SK-N-SH (cell line): ENCODE data around the gene PPM1L. TPM values are rescaled to one million over a fixed set of nuclear protein-coding genes. Genes with fewer than 3 reads are reported as not detected.

ENCODE experiments used
- CTCF ChIA-PET: fragments of 300-600, 350-600 bp; formaldehyde crosslinking; extraction: SDS; loops from one replicate; lab custom pipeline; 2021; lab: Yijun Ruan, JAX
- POLR2A ChIA-PET: fragments of 350-600 bp; sonication (Branson Sonifier 250); formaldehyde crosslinking; extraction: SDS; loops from one replicate; lab custom pipeline; 2020; ENCODE audit warnings: antibody characterized with exemption, inconsistent platforms; lab: Yijun Ruan, JAX
- DNase-seq: peaks from one replicate; pipeline ENCODE4 v3.0.0; 2012
- H2AFZ ChIP-seq: fragments of 200-600 bp; sonication (generic); 2 replicates; pipeline ENCODE4 v1.8.1; 2016; ENCODE audit warnings: antibody characterized with exemption, mild to moderate bottlenecking, low read depth
- H3F3A ChIP-seq: fragments of 200-600 bp; sonication (generic); replicated peaks from 2 replicates; pipeline ENCODE3; 2016; ENCODE audit warnings: antibody characterized with exemption, mild to moderate bottlenecking; ENCODE audit not compliant: insufficient read depth
- H3K27ac ChIP-seq, 2 experiments: fragments of 200-500 bp in 1 of 2; fragments of 200-600 bp in 1 of 2; sonication (Bioruptor generic) in 1 of 2; sonication (generic), shearing (Covaris generic) in 1 of 2; 2 replicates each; pipeline versions ENCODE4 v1.5.1 to v1.6.1; 2014 to 2016; ENCODE audit warnings: low read depth in 2 of 2, inconsistent platforms in 1 of 2, low read length in 1 of 2, mild to moderate bottlenecking in 1 of 2, mixed read lengths in 1 of 2
- H3K27me3 ChIP-seq: fragments of 200-600 bp; sonication (generic), shearing (Covaris generic); 2 replicates; pipeline ENCODE4 v1.6.1; 2016; ENCODE audit warnings: mixed run types; ENCODE audit not compliant: insufficient read depth
- H3K36me3 ChIP-seq, 2 experiments: fragments of 200-500 bp in 1 of 2; fragments of 200-600 bp in 1 of 2; sonication (Bioruptor generic) in 1 of 2; sonication (generic) in 1 of 2; replicated peaks in 1 of 2; 2 replicates each; pipeline versions ENCODE3 to v1.5.1; 2014 to 2016; ENCODE audit warnings: low read length in 1 of 2, mild to moderate bottlenecking in 1 of 2; ENCODE audit not compliant: insufficient read depth in 2 of 2, control insufficient read depth in 1 of 2
- H3K4me1 ChIP-seq, 2 experiments: fragments of 200-500 bp in 1 of 2; fragments of 200-600 bp in 1 of 2; sonication (Bioruptor generic) in 1 of 2; sonication (generic), shearing (Covaris generic) in 1 of 2; 2 replicates each; pipeline versions ENCODE4 v1.5.1 to v1.6.1; 2014 to 2016; ENCODE audit warnings: low read depth in 1 of 2, low read length in 1 of 2, mixed run types in 1 of 2; ENCODE audit not compliant: insufficient read depth in 2 of 2, control insufficient read depth in 1 of 2
- H3K4me2 ChIP-seq: fragments of 200-600 bp; sonication (generic), shearing (Covaris generic); 2 replicates; pipeline ENCODE4 v1.6.1; 2017; ENCODE audit warnings: mixed run types
- H3K4me3 ChIP-seq, 2 experiments: fragments of 200-500 bp in 1 of 2; fragments of 200-600 bp in 1 of 2; sonication (Bioruptor generic) in 1 of 2; sonication (generic), shearing (Covaris generic) in 1 of 2; 2 replicates each; pipeline versions ENCODE4 v1.5.1 to v1.8.1; 2014 to 2016; ENCODE audit warnings: low read depth in 2 of 2, inconsistent platforms in 1 of 2, low read length in 1 of 2, mild to moderate bottlenecking in 1 of 2, mixed read lengths in 1 of 2, moderate library complexity in 1 of 2
- H3K79me2 ChIP-seq: fragments of 200-600 bp; sonication (generic); 2 replicates; pipeline ENCODE4 v1.8.1; 2017; ENCODE audit warnings: mild to moderate bottlenecking; ENCODE audit not compliant: insufficient read depth
- H3K9ac ChIP-seq: fragments of 200-600 bp; sonication (generic); 2 replicates; pipeline ENCODE4 v1.6.1; 2017; ENCODE audit warnings: mixed run types
- H3K9me2 ChIP-seq: fragments of 200-600 bp; sonication (generic); 2 replicates; pipeline ENCODE4 v1.6.1; 2017; ENCODE audit warnings: mixed run types
- H3K9me3 ChIP-seq: fragments of 200-600 bp; sonication (generic); 2 replicates; pipeline ENCODE4 v1.6.1; 2017; ENCODE audit warnings: mixed run types, mild to moderate bottlenecking, moderate library complexity
- H4K20me1 ChIP-seq: fragments of 200-600 bp; sonication (generic); 2 replicates; pipeline ENCODE4 v1.6.1; 2017; ENCODE audit warnings: mild to moderate bottlenecking, mixed run types; ENCODE audit not compliant: insufficient read depth
- EP300 ChIP-seq, 2 experiments: IDR thresholded peaks; 2 replicates each; pipeline versions ENCODE4 v1.4.0 to v1.6.1; 2012; ENCODE audit warnings: borderline replicate concordance in 1 of 2, low read depth in 1 of 2, low read length in 1 of 2
- EZH2phosphoT487 ChIP-seq: fragments of 200-600 bp; sonication (generic); IDR thresholded peaks from 2 replicates; pipeline ENCODE4 v1.6.1; 2017; ENCODE audit warnings: low read depth, mixed run types, mild to moderate bottlenecking, antibody characterized with exemption, moderate library complexity, borderline replicate concordance
- FOXM1 ChIP-seq: IDR thresholded peaks from 2 replicates; pipeline ENCODE4 v1.4.0; 2012; ENCODE audit warnings: low read depth, mild to moderate bottlenecking
- IRF3 ChIP-seq: fragments of 150-350 bp; IDR thresholded peaks from 2 replicates; pipeline ENCODE4 v1.6.1; 2016; ENCODE audit warnings: mild to moderate bottlenecking, low read depth, low read length
- JUND ChIP-seq: IDR thresholded peaks from 2 replicates; pipeline ENCODE4 v1.4.0; 2012
- RAD21 ChIP-seq: IDR thresholded peaks from 2 replicates; pipeline ENCODE4 v1.6.1; 2012; ENCODE audit warnings: mild to moderate bottlenecking, low read length
- REST ChIP-seq: IDR thresholded peaks from 2 replicates; pipeline ENCODE4 v1.6.1; 2012; ENCODE audit warnings: mild to moderate bottlenecking, low read depth, low read length, moderate library complexity
- RXRA ChIP-seq: IDR thresholded peaks from 2 replicates; pipeline ENCODE4 v1.4.0; 2012; ENCODE audit warnings: low read depth, mild to moderate bottlenecking, borderline replicate concordance
- TAF1 ChIP-seq: IDR thresholded peaks from 2 replicates; pipeline ENCODE4 v1.6.1; 2012; ENCODE audit warnings: low read depth, mild to moderate bottlenecking, low read length, moderate library complexity, borderline replicate concordance
- TCF12 ChIP-seq: IDR thresholded peaks from 2 replicates; pipeline ENCODE4 v1.4.0; 2012
- YY1 ChIP-seq: IDR thresholded peaks from 2 replicates; pipeline ENCODE4 v1.4.0; 2012; ENCODE audit warnings: low read depth, mild to moderate bottlenecking
- WGBS: methylation state at CpG from one replicate; pipeline ENCODE4 v1.1.6; 2017; ENCODE audit warnings: low lambda C conversion rate; 5-methylcytosine and 5-hydroxymethylcytosine counted together
- polyA plus RNA-seq, 3 experiments: library from polyadenylated mRNA; depleted of rRNA; stranded (reverse); fragments of >200 nt; gene quantifications; 2 replicates each; pipeline ENCODE4 v1.2.3, GENCODE V29; 2012
- TF ChIP-seq, protein P1 (sequence below): fragments of 200-600 bp; sonication (generic); IDR thresholded peaks from 2 replicates; pipeline ENCODE4 v1.6.1; 2017; ENCODE audit warnings: antibody characterized with exemption, mild to moderate bottlenecking, moderate library complexity

PPM1L gene
- polyA plus RNA-seq, 1 of the 3 experiments (the other 2 are of a cell fraction) = 0.16 TPM

DNA sequence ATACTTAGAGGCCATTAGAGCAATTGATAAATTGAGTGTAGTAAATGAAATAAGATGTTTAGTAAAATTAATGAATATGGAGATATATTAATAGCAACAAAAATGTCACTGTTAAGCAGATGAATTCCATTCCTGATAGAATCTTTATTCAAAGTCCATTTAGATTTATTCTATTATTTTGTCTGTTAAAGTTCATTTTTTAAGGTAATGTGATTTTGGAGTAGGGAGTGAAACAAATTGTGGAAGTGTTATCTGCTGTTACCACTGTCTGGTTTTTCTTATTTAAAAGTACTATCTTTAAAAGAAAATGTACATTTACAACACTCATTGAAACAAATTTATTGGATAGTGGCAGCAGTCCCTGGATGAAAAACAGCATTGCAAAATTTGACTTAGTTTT is 70.4 kb downstream of the PPM1L start:
- H3K9me3 ChIP-seq = no peaks in the 10 kb centered on the region
- H3K36me3 ChIP-seq = no peaks in the 10 kb centered on the region
- peak overlapping the region in 1 of 2 experiments; percentile 86; a peak in 1 of 4 replicates for H3K27ac ChIP-seq
- H3K79me2 ChIP-seq = no peaks in the 10 kb centered on the region
- no peaks in the 10 kb centered on the region for H3F3A ChIP-seq
- H3K4me2 ChIP-seq = no peak overlapping the region
- CTCF ChIA-PET = no interaction called here
- peaks cover 0 to 22% of the 10 kb centered on the region in 2 experiments; a peak in 2 of 4 replicates for H3K4me1 ChIP-seq
- H3K4me3 ChIP-seq = no peak overlapping the region
- no peaks in the 10 kb centered on the region for H3K27me3 ChIP-seq
- TF ChIP-seq RXRA (no peak), EP300 (IDR thresholded peaks at IDR 0.05; ENCODE audit: borderline replicate concordance in 1 of 2, low read depth in 1 of 2, low read length in 1 of 2) (0 out of 4 replicates have a peak, but pooled peaks of 1 of the 2 experiments have one; percentile 3)
- POLR2A ChIA-PET = no interaction called here
- no peaks in the 10 kb centered on the region for H4K20me1 ChIP-seq
- no peak overlapping the region for H3K9ac ChIP-seq
- no peaks in the 10 kb centered on the region for H3K9me2 ChIP-seq
- DNase-seq = no peak
- H2AFZ ChIP-seq = no peak overlapping the region

- CTCF ChIA-PET = no interaction called here
Observed at GRCh38 chr3:160826991-160827390, 71.0 kb downstream of the PPM1L start.

More at GRCh38 chr3:160826991-160827390, 71.0 kb downstream of the PPM1L start:
- POLR2A ChIA-PET = no interaction called here
- Histone ChIP-seq H3K36me3 (no peaks in the 10 kb centered on the region), H3K9ac (no peak overlapping the region), H3K27ac (peak overlapping the region in 1 of 2 experiments; percentile 86; a peak in 2 of 4 replicates), H3F3A (no peaks in the 10 kb centered on the region), H3K9me3 (no peaks in the 10 kb centered on the region), H3K27me3 (no peaks in the 10 kb centered on the region), H3K9me2 (no peaks in the 10 kb centered on the region), H3K4me1 (peaks cover 0 to 22% of the 10 kb centered on the region in 2 experiments; a peak in 2 of 4 replicates), H3K79me2 (no peaks in the 10 kb centered on the region), H3K4me3 (no peak overlapping the region)
- no peak for DNase-seq
- 37% methylated on average over 2 of the region's 2 CpGs for WGBS
- TF ChIP-seq TCF12 = no peak
- TF ChIP-seq FOXM1 = no peak
- TF ChIP-seq, protein P1, sequence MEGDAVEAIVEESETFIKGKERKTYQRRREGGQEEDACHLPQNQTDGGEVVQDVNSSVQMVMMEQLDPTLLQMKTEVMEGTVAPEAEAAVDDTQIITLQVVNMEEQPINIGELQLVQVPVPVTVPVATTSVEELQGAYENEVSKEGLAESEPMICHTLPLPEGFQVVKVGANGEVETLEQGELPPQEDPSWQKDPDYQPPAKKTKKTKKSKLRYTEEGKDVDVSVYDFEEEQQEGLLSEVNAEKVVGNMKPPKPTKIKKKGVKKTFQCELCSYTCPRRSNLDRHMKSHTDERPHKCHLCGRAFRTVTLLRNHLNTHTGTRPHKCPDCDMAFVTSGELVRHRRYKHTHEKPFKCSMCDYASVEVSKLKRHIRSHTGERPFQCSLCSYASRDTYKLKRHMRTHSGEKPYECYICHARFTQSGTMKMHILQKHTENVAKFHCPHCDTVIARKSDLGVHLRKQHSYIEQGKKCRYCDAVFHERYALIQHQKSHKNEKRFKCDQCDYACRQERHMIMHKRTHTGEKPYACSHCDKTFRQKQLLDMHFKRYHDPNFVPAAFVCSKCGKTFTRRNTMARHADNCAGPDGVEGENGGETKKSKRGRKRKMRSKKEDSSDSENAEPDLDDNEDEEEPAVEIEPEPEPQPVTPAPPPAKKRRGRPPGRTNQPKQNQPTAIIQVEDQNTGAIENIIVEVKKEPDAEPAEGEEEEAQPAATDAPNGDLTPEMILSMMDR = no peak
- TF ChIP-seq TAF1 = no peak
- no peak for TF ChIP-seq REST
- no peak for TF ChIP-seq IRF3
- no peak for TF ChIP-seq YY1
- no peak for TF ChIP-seq RAD21
- no peak for TF ChIP-seq JUND
- TF ChIP-seq EZH2phosphoT487 = no peak
- TF ChIP-seq, all 33 proteins: peak for 0
- H2AFZ ChIP-seq = no peak overlapping the region
- no peak overlapping the region for H3K4me2 ChIP-seq
- no peaks in the 10 kb centered on the region for H4K20me1 ChIP-seq
